HepG2 (cell line): ENCODE measurements around the gene ATF6. TPM values are rescaled to one million over a fixed set of nuclear protein-coding genes. Genes with fewer than 3 reads are reported as not detected.
A peak's percentile ranks its signal among the peaks of the same experiment; 100 is the strongest.

Experiments
- EEA1 ChIP-seq: sonication (generic); formaldehyde crosslinking; IDR thresholded peaks from 2 replicates; pipeline ENCODE4 v1.5.1; 2020; ENCODE audit warnings: mild to moderate bottlenecking, missing genetic modification reagents, borderline replicate concordance
- FOXP1 ChIP-seq, 2 experiments: fragments of 450-650 bp in 1 of 2; IDR thresholded peaks; 2 replicates each; pipeline ENCODE4 v1.6.1; 2017 to 2018; ENCODE audit warnings: antibody characterized with exemption in 1 of 2
- GLMP ChIP-seq: sonication (generic); formaldehyde crosslinking; IDR thresholded peaks from 2 replicates; pipeline ENCODE4 v1.9.0; 2021; ENCODE audit warnings: missing genetic modification reagents, mild to moderate bottlenecking, borderline replicate concordance
- HNRNPH1 ChIP-seq: fragments of 200-400 bp; formaldehyde crosslinking; optimal IDR thresholded peaks from 2 replicates; pipeline ENCODE3; 2017; ENCODE audit warnings: mild to moderate bottlenecking, low read depth, low read length
- JUND ChIP-seq: sonication (generic); formaldehyde crosslinking; IDR thresholded peaks from 2 replicates; pipeline ENCODE4 v1.8.0; 2022; ENCODE audit warnings: mild to moderate bottlenecking, missing genetic modification reagents
- NFATC3 ChIP-seq: sonication (generic); formaldehyde crosslinking; IDR thresholded peaks from 2 replicates; pipeline ENCODE4 v1.5.1; 2020; ENCODE audit warnings: mild to moderate bottlenecking, missing genetic modification reagents
- PRMT3 ChIP-seq: sonication (generic); formaldehyde crosslinking; IDR thresholded peaks from 2 replicates; pipeline ENCODE4 v1.8.1; 2022; ENCODE audit warnings: low read depth, mild to moderate bottlenecking, moderate library complexity, missing genetic modification reagents, borderline replicate concordance
- RFX3 ChIP-seq: IDR thresholded peaks from 2 replicates; pipeline ENCODE4 v1.6.1; 2016; ENCODE audit warnings: missing biosample characterization, missing genetic modification reagents
- SKI ChIP-seq: fragments of 450-650 bp; IDR thresholded peaks from one replicate; pipeline ENCODE4 v1.6.1; 2018; ENCODE audit warnings: mild to moderate bottlenecking; ENCODE audit not compliant: partially characterized antibody
- TFE3 ChIP-seq: IDR thresholded peaks from 2 replicates; pipeline ENCODE4 v1.6.1; 2016
- ZBTB40 ChIP-seq, 2 experiments: fragments of 450-650 bp in 1 of 2; sonication (generic) in 1 of 2; formaldehyde crosslinking in 1 of 2; IDR thresholded peaks; 2 replicates each; pipeline versions ENCODE4 v1.6.1 to v1.8.0; 2016 to 2022; ENCODE audit warnings: antibody characterized with exemption in 1 of 2, mild to moderate bottlenecking in 1 of 2, missing genetic modification reagents in 1 of 2
- ZNF18 ChIP-seq: sonication (generic); formaldehyde crosslinking; IDR thresholded peaks from 2 replicates; pipeline ENCODE4 v1.8.0; 2022; ENCODE audit warnings: mild to moderate bottlenecking, missing genetic modification reagents; ENCODE audit not compliant: insufficient replicate concordance
- ZNF564 ChIP-seq: sonication (generic); formaldehyde crosslinking; IDR thresholded peaks from 2 replicates; pipeline ENCODE4 v1.8.1; 2023; ENCODE audit warnings: mild to moderate bottlenecking, missing genetic modification reagents
- ZSCAN21 ChIP-seq: sonication (generic); formaldehyde crosslinking; IDR thresholded peaks from 2 replicates; pipeline ENCODE4 v1.8.0; 2022; ENCODE audit warnings: mild to moderate bottlenecking, missing genetic modification reagents, moderate library complexity, borderline replicate concordance
- polyA plus RNA-seq, 8 experiments: library from polyadenylated mRNA; depleted of rRNA in 3 of 8; stranded (reverse) in 7 of 8; unstranded in 1 of 8; fragments of >200 nt; fragmentation: Illumina TruSeq in 4 of 8; extraction: Trizol in 4 of 8; gene quantifications; 2 replicates each; pipeline versions ENCODE4 v1.2.1 to v1.2.3, GENCODE V29; 2011 to 2016; ENCODE audit warnings: low read depth in 4 of 8, missing spikeins in 1 of 8, mixed read lengths in 1 of 8; ENCODE audit not compliant: insufficient read depth in 1 of 8
- total RNA-seq, 5 experiments: library from RNA; depleted of rRNA; stranded (reverse); fragments of >200 nt; fragmentation: Illumina TruSeq; extraction: Trizol; gene quantifications; 2 replicates each; pipeline ENCODE4 v1.2.3, GENCODE V29; 2016; ENCODE audit warnings: low read depth in 1 of 5

The ATF6 gene
- total and polyA plus RNA-seq, 2 of the 13 experiments (the other 11 are each of a cell fraction or from before 2014, with no cell fraction given), result 13.2 to 14.5 TPM

- no peak for TF ChIP-seq FOXP1 (IDR thresholded peaks at IDR 0.05)
- peak; percentile 52 for TF ChIP-seq FOXP1 (CRISPR knock-in tag; IDR thresholded peaks at IDR 0.05)
- TF ChIP-seq HNRNPH1, result no peak
- TF ChIP-seq ZNF18 (CRISPR knock-in tag), result peak; percentile 58
- TF ChIP-seq PRMT3 (CRISPR knock-in tag), result no peak
- no peak for TF ChIP-seq ZSCAN21 (CRISPR knock-in tag)
- 0 out of 2 replicates have a peak, but pooled peaks have one; percentile 23 for TF ChIP-seq TFE3 (CRISPR knock-in tag)
- TF ChIP-seq ZNF564 (CRISPR knock-in tag), result peak; percentile 46; the same call in 1 of the 2 replicates
- TF ChIP-seq RFX3 (CRISPR knock-in tag), result no peak
- peak; percentile 70 for TF ChIP-seq SKI
- TF ChIP-seq NFATC3, result no peak
- TF ChIP-seq ZBTB40 (IDR thresholded peaks at IDR 0.05), result no peak
- peak; percentile 84 for TF ChIP-seq ZBTB40 (CRISPR knock-in tag; IDR thresholded peaks at IDR 0.05)
- no peak for TF ChIP-seq JUND (CRISPR knock-in tag)
- TF ChIP-seq GLMP (CRISPR knock-in tag), result no peak
- no peak for TF ChIP-seq EEA1 (CRISPR knock-in tag)
These were observed at the start of gene ATF6 (continued) for GRCh38 chr1:161766102-161766981.
